HG03196 (cell line): Measurements from ENCODE around the gene KLHDC10.
"Not testable (repeated sequence)": the region's sequence is repeated elsewhere in the genome, so short reads cannot be mapped to it uniquely, and the experiment has no call there.

Experiments
- ATAC-seq: cut with Tn5 transposase; IDR thresholded peaks from one replicate; pipeline ENCODE4 v1.9.1; 2021; ENCODE audit not compliant: unreplicated experiment

KLHDC10 gene

GRCh38 chr7:130071701-130072622 is 1.6 kb downstream of the KLHDC10 start:
- peak; percentile 43 for ATAC-seq

DNA sequence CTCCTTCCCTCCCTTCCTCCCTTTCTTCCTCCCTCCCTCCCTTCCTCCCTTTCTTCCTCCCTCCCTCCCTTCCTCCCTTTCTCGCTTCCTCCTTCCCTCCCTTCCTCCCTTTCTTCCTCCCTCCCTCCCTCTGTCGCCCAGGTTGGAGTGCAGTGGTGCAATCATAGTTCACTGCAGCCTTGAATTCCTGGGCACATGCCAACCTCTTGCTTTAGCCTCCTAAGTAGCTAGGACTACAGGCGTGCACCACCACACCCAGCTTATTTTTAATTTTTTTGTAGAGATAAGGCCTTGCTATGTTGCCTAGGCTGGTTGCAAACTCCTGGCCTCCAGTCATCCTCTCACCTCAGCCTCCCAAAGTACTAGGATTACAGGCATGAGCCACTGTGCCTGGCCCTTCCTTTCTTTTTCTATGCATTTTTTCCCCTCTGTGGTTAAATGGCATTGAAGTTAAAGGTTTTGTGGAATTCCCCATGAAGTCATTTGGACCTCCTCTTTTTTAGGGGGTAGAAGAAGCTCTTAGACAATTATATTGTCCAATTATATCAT is 9.6 kb downstream of the KLHDC10 start:
- no peak for ATAC-seq

DNA sequence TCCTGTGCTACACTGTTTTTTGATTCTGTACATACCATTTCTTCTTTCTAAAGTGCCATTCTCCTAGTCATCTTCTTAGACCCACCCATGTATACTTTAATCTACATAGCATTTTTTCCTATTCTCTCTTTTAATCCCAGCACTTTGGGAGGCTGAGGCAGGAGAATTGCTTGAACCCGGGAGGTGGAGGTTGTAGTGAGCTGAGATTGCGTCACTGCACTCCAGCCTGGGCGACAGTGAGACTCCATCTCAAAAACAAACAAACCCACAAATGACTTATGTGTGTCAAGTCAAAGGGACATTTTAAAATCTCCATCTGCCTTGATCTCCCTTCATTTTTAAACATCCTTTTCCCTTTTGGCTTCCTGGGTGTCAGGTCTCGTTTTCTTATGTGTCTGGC is 13.2 kb downstream of the KLHDC10 start:
- ATAC-seq = not testable (repeated sequence)

GRCh38 chr7:130084037-130084875 is 13.9 kb downstream of the KLHDC10 start:
- ATAC-seq = no peak

GRCh38 chr7:130085235-130085634 is 14.9 kb downstream of the KLHDC10 start:
- not testable (repeated sequence) for ATAC-seq

- ATAC-seq = no peak
Observed at GRCh38 chr7:130086938-130087337, 16.6 kb downstream of the KLHDC10 start.

DNA sequence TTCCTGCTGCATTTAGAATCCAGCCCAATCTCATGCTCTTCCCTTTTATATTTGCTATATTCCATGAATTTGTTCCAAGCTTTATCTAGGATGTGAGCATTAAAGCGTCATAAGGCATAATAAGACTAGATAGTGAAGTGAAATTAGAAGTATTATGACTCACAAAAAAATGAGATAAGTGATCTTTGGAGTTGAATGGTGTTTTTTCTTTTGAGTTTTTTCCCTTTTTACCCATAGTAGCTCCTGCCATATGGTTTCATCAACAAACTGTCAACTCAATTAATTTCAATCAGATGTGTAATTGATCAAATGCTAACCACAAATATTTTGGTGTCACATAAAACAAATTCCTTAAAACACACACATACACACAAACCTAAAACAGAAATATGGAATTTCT is 17.0 kb downstream of the KLHDC10 start:
- ATAC-seq = no peak

DNA sequence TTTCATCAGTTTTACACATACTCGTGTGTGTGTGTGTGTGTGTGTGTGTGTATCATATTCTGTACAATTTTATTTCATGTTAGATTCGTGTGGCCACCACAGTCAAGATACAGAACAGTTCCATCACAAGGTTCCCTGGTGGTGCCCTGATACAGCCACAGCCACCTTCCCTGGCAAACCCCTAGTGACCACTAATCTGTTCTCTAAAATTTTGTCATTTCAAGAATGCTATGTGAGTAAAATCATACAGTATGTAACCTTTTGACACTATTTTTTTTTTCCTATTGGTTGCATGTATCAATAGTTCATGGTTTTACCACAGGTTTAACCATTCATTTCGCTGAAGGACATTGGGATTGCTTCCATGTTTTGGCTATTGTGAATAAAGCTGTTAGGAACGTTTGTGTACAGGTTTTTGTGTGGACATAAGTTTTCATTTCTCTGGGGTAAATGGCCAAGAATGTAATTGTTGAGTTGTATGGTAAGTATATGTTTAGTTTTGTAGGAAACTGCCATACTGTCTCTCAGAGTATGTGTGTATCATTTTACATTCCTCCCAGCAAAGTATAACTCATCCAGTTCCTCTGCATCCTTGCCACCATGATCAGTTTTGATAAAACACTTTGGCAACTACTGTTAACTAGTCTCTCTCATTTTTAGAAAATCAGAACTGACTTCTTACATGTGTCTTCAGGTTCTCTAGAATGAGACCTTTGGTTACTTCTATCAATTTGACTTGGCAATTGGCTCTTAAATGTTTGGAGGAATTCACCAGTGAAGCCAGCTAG is 20.6 kb downstream of the KLHDC10 start:
- no peak for ATAC-seq

- ATAC-seq = no peak
Observed at GRCh38 chr7:130091999-130092398, 21.7 kb downstream of the KLHDC10 start.

DNA sequence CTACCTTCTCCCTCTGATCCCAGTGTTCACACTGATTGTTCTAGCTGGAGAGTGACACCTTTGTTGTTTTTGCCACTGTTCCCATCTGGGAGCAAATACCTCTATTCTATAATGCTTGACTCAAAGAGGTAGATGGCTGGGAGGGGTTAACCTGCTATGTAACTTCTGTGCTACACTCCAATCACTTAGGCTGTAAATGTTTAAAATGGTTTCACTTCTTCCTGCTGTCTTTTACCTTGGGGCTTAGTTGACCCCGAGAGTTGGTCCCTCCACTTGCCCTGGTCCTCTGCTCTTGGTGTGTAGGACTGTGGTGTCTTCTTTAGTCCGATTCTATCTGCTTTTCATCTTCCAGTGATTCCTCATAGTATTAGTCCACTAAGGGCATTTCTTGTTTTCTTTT is 22.3 kb downstream of the KLHDC10 start:
- no peak for ATAC-seq

GRCh38 chr7:130095812-130096211 is 25.5 kb downstream of the KLHDC10 start:
- no peak for ATAC-seq

DNA sequence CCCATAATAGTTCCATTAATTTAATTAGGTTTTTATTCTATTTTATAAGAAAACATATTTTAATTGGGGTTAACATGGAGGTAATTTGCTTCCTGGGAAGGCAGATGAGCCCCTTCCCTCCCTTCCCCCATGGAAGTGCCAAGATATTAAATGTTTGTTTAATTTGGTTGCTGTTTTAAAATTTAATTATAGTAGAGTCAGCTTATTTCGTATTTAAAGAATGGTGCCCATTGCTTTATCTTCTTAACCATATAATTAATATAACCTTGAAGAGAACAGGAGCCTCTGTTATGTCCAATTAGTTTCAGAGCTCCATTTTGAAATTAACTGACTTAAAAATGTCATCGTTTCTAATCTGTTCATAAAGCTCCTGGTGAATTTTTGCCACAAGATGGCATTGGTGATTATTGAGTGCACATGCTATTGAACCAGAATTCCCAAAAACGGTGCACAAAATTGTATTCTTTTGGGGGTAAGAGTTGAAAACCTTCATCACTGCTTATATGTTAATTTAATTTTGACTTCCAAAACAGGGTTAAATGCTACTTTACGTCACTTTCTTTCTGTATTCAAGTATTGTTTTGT is 26.0 kb downstream of the KLHDC10 start:
- no peak for ATAC-seq

DNA sequence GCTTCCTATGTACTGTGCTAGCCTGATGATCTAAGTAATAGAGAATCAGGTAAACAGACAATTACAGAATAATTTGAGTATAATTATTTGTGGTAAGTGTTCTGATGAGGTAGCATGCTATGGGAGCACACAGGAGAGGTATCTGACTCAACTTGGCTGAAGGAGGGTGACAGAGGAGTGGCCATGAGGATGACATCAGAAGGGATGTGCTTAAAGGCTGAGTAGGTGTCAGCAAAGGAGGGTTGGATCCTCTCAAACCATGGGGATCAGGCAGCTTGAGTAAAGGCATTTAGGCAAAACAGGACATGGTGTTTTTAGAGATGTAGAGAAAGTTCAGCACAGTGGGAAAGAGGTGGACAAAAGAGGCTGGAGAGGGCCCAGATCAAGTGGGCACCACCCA is 29.0 kb downstream of the KLHDC10 start:
- no peak for ATAC-seq

GRCh38 chr7:130102588-130102987 is 32.3 kb downstream of the KLHDC10 start:
- no peak for ATAC-seq

DNA sequence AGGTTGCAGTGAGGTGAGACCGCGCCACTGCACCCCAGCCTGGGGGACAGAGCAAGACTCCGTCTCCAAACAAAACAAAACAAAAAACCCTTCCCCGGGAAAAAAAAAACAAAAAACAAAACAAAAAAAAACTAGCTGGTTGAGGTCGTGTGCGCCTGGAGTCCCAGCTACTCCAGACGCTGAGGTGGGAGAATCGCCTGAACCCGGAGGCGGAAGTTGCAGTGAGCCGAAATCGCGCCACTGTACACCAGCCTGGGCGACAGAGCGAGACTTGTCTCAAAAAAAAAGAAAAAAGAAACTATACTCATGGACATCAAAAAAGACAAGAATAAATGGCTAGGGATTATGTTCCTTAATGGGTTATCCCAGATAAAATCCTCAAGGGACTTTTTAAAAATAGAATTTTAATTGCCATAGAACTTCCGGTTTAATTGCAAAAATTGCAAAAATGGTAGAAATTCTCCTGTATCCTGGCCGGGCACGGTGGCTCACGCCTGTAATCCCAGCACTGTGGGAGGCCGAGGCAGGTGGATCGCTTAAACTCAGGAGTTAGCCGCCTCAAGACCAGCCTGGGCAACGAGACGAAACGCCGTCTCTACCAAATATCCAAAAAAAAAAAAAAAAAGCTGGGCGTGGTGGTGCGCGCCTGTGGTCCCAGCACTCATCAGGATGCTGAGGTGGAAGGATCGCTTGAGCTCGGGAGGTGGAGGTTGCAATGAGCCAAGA is 37.8 kb downstream of the KLHDC10 start:
- no peak for ATAC-seq

DNA sequence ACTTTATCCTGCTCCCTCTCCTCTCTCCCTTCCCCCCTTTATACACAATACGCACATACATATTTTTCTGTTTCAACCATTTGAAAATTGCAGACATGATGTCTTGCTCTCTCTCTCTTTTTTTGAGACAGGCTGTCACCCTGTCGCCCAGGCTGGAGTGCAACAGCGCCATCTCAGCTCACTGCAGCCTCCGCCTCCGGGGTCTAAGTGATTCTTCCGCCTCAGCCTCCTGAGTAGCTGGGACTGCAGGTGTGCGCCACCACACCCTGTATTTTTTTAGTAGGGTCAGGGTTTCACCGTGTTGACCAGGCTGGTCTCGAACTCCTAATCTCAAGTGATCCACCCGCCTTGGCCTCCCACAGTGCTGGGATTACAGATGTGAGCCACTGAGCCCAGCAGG is 38.5 kb downstream of the KLHDC10 start:
- no peak for ATAC-seq

GRCh38 chr7:130112093-130112492 is 41.8 kb downstream of the KLHDC10 start:
- ATAC-seq = no peak

- ATAC-seq = no peak
Observed at GRCh38 chr7:130112662-130113425, 42.5 kb downstream of the KLHDC10 start.

DNA sequence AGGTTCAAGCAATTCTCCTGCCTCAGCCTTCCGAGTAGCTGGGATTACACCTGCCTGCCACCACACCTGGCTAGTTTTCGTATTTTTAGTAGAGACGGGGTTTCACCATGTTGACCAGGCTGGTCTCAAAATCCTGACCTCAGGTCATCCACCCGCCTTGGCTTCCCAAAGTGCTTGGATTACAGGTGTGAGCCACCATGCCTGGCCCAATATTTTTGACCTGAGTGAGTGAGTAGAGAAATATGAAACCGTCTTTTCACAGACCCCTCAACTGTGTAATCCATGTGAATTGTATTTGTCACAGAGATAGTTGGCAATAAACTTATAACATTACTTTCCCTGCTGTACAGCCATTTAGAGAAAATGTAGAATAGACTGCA is 43.1 kb downstream of the KLHDC10 start:
- ATAC-seq = not testable (repeated sequence)
